GM12878 (cell line): ENCODE results near the gene TCF7L1. TPM values are rescaled to one million over a fixed set of nuclear protein-coding genes. Genes with fewer than 3 reads are reported as not detected.

ENCODE experiments used
- ATAC-seq: fragments of 200-7000 bp; cut with Tn5 transposase; 3 replicates; pipeline ENCODE4 v1.9.1; 2020; ENCODE audit warnings: mild to moderate bottlenecking, moderate library complexity
- BruUV-seq: library from RNA; stranded (reverse); fragments of 400-500 nt; replicated peaks from 2 replicates; lab custom pipeline; 2021; lab: Mats Ljungman, UMichigan
- CTCF ChIA-PET: fragments of 300-600 bp; sonication (Branson Sonifier 250); formaldehyde crosslinking; extraction: SDS; loops from one replicate; lab custom pipeline; 2021; ENCODE audit warnings: inconsistent platforms; lab: Yijun Ruan, JAX
- POLR2A ChIA-PET: fragments of 350-600 bp; formaldehyde crosslinking; extraction: SDS; loops from one replicate; lab custom pipeline; 2021; ENCODE audit warnings: inconsistent platforms; lab: Charles Lee
- RAD21 ChIA-PET: fragments of 300-600 bp; sonication (Branson Sonifier 250); formaldehyde crosslinking; loops from one replicate; lab custom pipeline; 2023; ENCODE audit warnings: antibody characterized with exemption; ENCODE audit not compliant: unreplicated experiment; lab: Charles Lee
- SMC1A ChIA-PET: fragments of 300-600 bp; sonication (Branson Sonifier 250); formaldehyde crosslinking; loops from one replicate; lab custom pipeline; 2023; ENCODE audit not compliant: unreplicated experiment, uncharacterized antibody; lab: Charles Lee
- DNase-seq: peaks from one replicate; pipeline ENCODE4 v3.0.0-alpha.2; 2011; ENCODE audit warnings: low read depth, low spot score
- FAIRE-seq: peaks from 3 replicates; lab custom pipeline; 2011; peaks lifted over from hg19 to GRCh38; lab: Jason Lieb, UNC
- H2AFZ ChIP-seq: 2 replicates; pipeline ENCODE4 v1.6.0; 2011; ENCODE audit warnings: low read depth, low read length, control low read depth; ENCODE audit not compliant: control insufficient read depth
- H3K27ac ChIP-seq: 2 replicates; pipeline ENCODE4 v1.5.1; 2011; ENCODE audit warnings: control low read depth; ENCODE audit not compliant: control insufficient read depth, insufficient read depth
- H3K27me3 ChIP-seq, 2 experiments: replicated peaks in 1 of 2; 2 replicates each; pipeline versions ENCODE4 v1.6.0 to v1.6.1; 2011; ENCODE audit warnings: low read length in 1 of 2; ENCODE audit not compliant: control insufficient read depth in 2 of 2, insufficient read depth in 2 of 2
- H3K36me3 ChIP-seq, 2 experiments: 2 replicates each; pipeline ENCODE4 v1.5.1; 2011; ENCODE audit warnings: low read length in 1 of 2; ENCODE audit not compliant: control insufficient read depth in 2 of 2, insufficient read depth in 2 of 2
- H3K4me1 ChIP-seq: 2 replicates; pipeline ENCODE4 v1.6.1; 2011; ENCODE audit warnings: mild to moderate bottlenecking, low read length, moderate library complexity, mixed read lengths; ENCODE audit not compliant: control insufficient read depth, insufficient read depth
- H3K4me2 ChIP-seq: 2 replicates; pipeline ENCODE4 v1.6.0; 2011; ENCODE audit warnings: control low read depth; ENCODE audit not compliant: control insufficient read depth, insufficient read depth
- H3K4me3 ChIP-seq: fragments of 200-600 bp; sonication (generic); 2 replicates; pipeline ENCODE4 v1.5.1; 2016
- H3K79me2 ChIP-seq: 2 replicates; pipeline ENCODE4 v1.6.0; 2011; ENCODE audit warnings: low read length; ENCODE audit not compliant: control insufficient read depth, insufficient read depth
- H3K9ac ChIP-seq: 2 replicates; pipeline ENCODE4 v1.8.0; 2011; ENCODE audit warnings: low read length, control low read depth, mixed read lengths; ENCODE audit not compliant: control insufficient read depth, insufficient read depth
- H3K9me3 ChIP-seq: replicated peaks from 3 replicates; pipeline ENCODE4 v1.5.1; 2011; ENCODE audit warnings: mild to moderate bottlenecking, low read length; ENCODE audit not compliant: control insufficient read depth, insufficient read depth
- H4K20me1 ChIP-seq: 2 replicates; pipeline ENCODE4 v1.6.0; 2011; ENCODE audit not compliant: control insufficient read depth, insufficient read depth
- EED ChIP-seq: sonication (generic); IDR thresholded peaks from 2 replicates; pipeline ENCODE4 v1.6.1; 2016; ENCODE audit warnings: antibody characterized with exemption, low read depth
- EGR1 ChIP-seq, 2 experiments: IDR thresholded peaks; 1 replicate in 1 of 2; 2 replicates in 1 of 2; pipeline ENCODE4 v1.6.1; 2011 to 2012; ENCODE audit warnings: low read depth in 2 of 2, low read length in 2 of 2, borderline replicate concordance in 1 of 2, mild to moderate bottlenecking in 1 of 2, moderate library complexity in 1 of 2
- IKZF1 ChIP-seq: fragments of 450-650 bp; conservative IDR thresholded peaks from 2 replicates; pipeline ENCODE4 v1.6.1; 2017; ENCODE audit warnings: antibody characterized with exemption, mild to moderate bottlenecking
- KAT2A ChIP-seq: conservative IDR thresholded peaks from 2 replicates; pipeline ENCODE4 v1.6.1; 2011; ENCODE audit warnings: low read depth, low read length; ENCODE audit not compliant: control insufficient read depth
- KDM1A ChIP-seq: fragments of 200-600 bp; sonication (generic); IDR thresholded peaks from 2 replicates; pipeline ENCODE4 v1.6.1; 2016; ENCODE audit warnings: borderline replicate concordance
- PAX8 ChIP-seq: fragments of 450-650 bp; IDR thresholded peaks from 2 replicates; pipeline ENCODE4 v1.6.1; 2017; ENCODE audit warnings: mild to moderate bottlenecking, moderate library complexity
- RAD51 ChIP-seq: fragments of 450-650 bp; IDR thresholded peaks from 2 replicates; pipeline ENCODE4 v1.6.1; 2016; ENCODE audit warnings: moderate library complexity, mild to moderate bottlenecking, inconsistent platforms
- SMAD1 ChIP-seq: fragments of 450-650 bp; IDR thresholded peaks from 2 replicates; pipeline ENCODE4 v1.6.1; 2018; ENCODE audit warnings: mild to moderate bottlenecking, low read depth; ENCODE audit not compliant: partially characterized antibody
- SMAD5 ChIP-seq: IDR thresholded peaks from 2 replicates; pipeline ENCODE4 v1.6.1; 2016; ENCODE audit warnings: antibody characterized with exemption, low read depth
- STAT3 ChIP-seq: IDR thresholded peaks from 2 replicates; pipeline ENCODE4 v1.6.1; 2011; ENCODE audit warnings: low read depth, low read length, improper control_type of control experiment
- SUZ12 ChIP-seq: fragments of 200-600 bp; sonication (generic); IDR thresholded peaks from one replicate; pipeline ENCODE4 v1.6.1; 2018; ENCODE audit warnings: antibody characterized with exemption, mild to moderate bottlenecking; ENCODE audit not compliant: unreplicated experiment
- ZNF217 ChIP-seq: fragments of 450-650 bp; IDR thresholded peaks from 2 replicates; pipeline ENCODE4 v1.6.1; 2017; ENCODE audit warnings: antibody characterized with exemption, mild to moderate bottlenecking
- ZNF274 ChIP-seq: IDR thresholded peaks from one replicate; pipeline ENCODE4 v1.8.0; 2011; ENCODE audit not compliant: insufficient read length, insufficient read depth
- WGBS: methylation state at CpG from one replicate; pipeline ENCODE4 v1.1.6; 2016; ENCODE audit warnings: low lambda C conversion rate; ENCODE audit not compliant: insufficient replicate concordance, insufficient coverage; ENCODE audit errors: missing lambda C conversion rate; 5-methylcytosine and 5-hydroxymethylcytosine counted together
- in situ Hi-C: fragments of 300-500 bp; cut with MboI; formaldehyde crosslinking; loops from 9 replicates; pipeline ENCODE4 v1.14.3; 2018; ENCODE audit warnings: mixed read lengths
- intact Hi-C: fragments of 100-400 bp; cut with micrococcal nuclease; formaldehyde crosslinking; loops from one replicate; pipeline ENCODE4 v1.14.2; 2022; ENCODE audit not compliant: unreplicated experiment
- polyA plus RNA-seq, 11 experiments: library from polyadenylated mRNA; depleted of rRNA in 4 of 11; unstranded in 6 of 11; stranded (reverse) in 5 of 11; fragments of >200 nt; fragmentation: Nextera tagmentation in 4 of 11; fragmentation: Illumina TruSeq in 1 of 11; extraction: Ambion mirVana in 4 of 11; extraction: Trizol in 1 of 11; gene quantifications; 1 replicate in 1 of 11; 2 replicates in 10 of 11; pipeline versions ENCODE4 v1.2.1 to v1.2.3, GENCODE V29; 2011 to 2016; ENCODE audit warnings: inconsistent platforms in 2 of 11, missing spikeins in 2 of 11, low read depth in 1 of 11
- total RNA-seq, 4 experiments: library from RNA; depleted of rRNA in 3 of 4; stranded (reverse); fragments of >200 nt in 3 of 4; fragmentation: Illumina TruSeq in 1 of 4; extraction: Trizol in 1 of 4; gene quantifications; 2 replicates each; pipeline versions ENCODE4 v1.2.1 to v1.2.3, GENCODE V29; 2013 to 2021
- TF ChIP-seq, protein P1 (sequence below): fragments of 450-650 bp; IDR thresholded peaks from 2 replicates; pipeline ENCODE4 v1.6.1; 2017; ENCODE audit warnings: low read depth, mild to moderate bottlenecking, moderate library complexity

TCF7L1 gene
- total and polyA plus RNA-seq, 10 of the 15 experiments (the other 5 are each of a cell fraction or from before 2014, with no cell fraction given), result 0.03 to 0.11 (median 0.10) TPM; not detected in 7

DNA sequence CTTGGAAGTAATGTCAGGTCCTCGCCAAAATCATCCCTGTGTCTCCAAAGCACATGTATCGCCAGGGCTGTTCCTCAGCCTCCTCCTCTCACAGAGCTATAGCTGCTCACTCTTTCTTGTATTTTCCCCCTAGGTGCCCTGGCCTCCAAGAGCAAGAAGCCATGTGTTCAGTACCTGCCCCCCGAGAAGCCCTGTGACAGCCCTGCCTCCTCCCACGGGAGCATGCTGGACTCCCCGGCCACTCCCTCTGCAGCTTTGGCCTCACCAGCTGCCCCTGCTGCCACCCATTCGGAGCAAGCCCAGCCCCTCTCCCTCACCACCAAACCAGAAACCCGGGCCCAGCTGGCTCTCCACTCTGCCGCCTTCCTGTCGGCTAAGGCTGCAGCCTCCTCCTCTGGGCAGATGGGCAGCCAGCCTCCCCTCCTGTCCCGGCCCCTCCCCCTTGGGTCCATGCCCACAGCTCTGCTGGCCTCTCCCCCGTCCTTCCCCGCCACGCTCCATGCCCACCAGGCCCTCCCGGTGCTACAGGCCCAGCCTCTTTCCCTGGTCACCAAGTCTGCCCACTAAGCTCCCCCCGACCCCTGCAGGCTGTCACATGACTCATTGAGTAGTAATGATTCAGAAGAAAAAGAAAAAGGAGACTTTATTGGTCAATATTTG is 175.8 kb downstream of the TCF7L1 start:
- no peak for DNase-seq
- H4K20me1 ChIP-seq, result no peaks in the 10 kb centered on the region
- no TSS peak for BruUV-seq
- peak; percentile 54 for ATAC-seq
- in situ Hi-C loops, result no loop called here
- SMC1A ChIA-PET, result interaction anchor here (1.3 to 1.7 kb wide), 2 partner anchors 11 to 17 kb away, joined by 3 to 6 read pairs; no protein-coding TSS in a partner anchor
- H3K4me2 ChIP-seq, result 0 out of 2 replicates have a peak overlapping the region, but pooled peaks have one; percentile 9
- POLR2A ChIA-PET, result interaction anchor here (0.8 kb wide), 1 partner anchor 13 kb away, joined by 3 read pairs; no protein-coding TSS in a partner anchor
- TF ChIP-seq EGR1 (IDR thresholded peaks at IDR 0.05; ENCODE audit: borderline replicate concordance in 1 of 2, low read depth in 2 of 2, low read length in 2 of 2) (no peak), KAT2A (no peak), KDM1A (no peak), STAT3 (no peak), ZNF274 (no peak), SMAD1 (no peak), SMAD5 (no peak), SUZ12 (no peak), ZNF217 (no peak), IKZF1 (no peak), RAD51 (no peak), PAX8 (no peak), EED (no peak)
- TF ChIP-seq, protein P1, sequence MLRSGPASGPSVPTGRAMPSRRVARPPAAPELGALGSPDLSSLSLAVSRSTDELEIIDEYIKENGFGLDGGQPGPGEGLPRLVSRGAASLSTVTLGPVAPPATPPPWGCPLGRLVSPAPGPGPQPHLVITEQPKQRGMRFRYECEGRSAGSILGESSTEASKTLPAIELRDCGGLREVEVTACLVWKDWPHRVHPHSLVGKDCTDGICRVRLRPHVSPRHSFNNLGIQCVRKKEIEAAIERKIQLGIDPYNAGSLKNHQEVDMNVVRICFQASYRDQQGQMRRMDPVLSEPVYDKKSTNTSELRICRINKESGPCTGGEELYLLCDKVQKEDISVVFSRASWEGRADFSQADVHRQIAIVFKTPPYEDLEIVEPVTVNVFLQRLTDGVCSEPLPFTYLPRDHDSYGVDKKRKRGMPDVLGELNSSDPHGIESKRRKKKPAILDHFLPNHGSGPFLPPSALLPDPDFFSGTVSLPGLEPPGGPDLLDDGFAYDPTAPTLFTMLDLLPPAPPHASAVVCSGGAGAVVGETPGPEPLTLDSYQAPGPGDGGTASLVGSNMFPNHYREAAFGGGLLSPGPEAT, result no peak
- H3K27me3 ChIP-seq, result no peaks in the 10 kb centered on the region
- H3K4me3 ChIP-seq, result no peak overlapping the region
- H3K9ac ChIP-seq, result no peak overlapping the region
- H3K79me2 ChIP-seq, result no peaks in the 10 kb centered on the region
- no peak for FAIRE-seq
- H3K4me1 ChIP-seq, result peaks cover 19% of the 10 kb centered on the region
- CTCF ChIA-PET, result interaction anchor here (0.8 to 3.2 kb wide), 3 partner anchors 9 to 42 kb away, joined by 3 to 27 read pairs (median 4); no protein-coding TSS in a partner anchor
- intact Hi-C loops, result no loop called here
- WGBS, result 28% methylated on average over 12 of the region's 15 CpGs
- RAD21 ChIA-PET, result interaction anchor here (2.3 kb wide), 1 partner anchor 9 kb away, joined by 7 read pairs; no protein-coding TSS in a partner anchor
- no peaks in the 10 kb centered on the region for H3K9me3 ChIP-seq
- no peaks in the 10 kb centered on the region; a peak in 1 of 4 replicates for H3K36me3 ChIP-seq
- H3K27ac ChIP-seq, result no peak overlapping the region
- H2AFZ ChIP-seq, result no peak overlapping the region; the same call in 1 of the 2 replicates
